OCI-LY7 (cell line): ENCODE data around the gene C20orf96. TPM values are rescaled to one million over a fixed set of nuclear protein-coding genes. Genes with fewer than 3 reads are reported as not detected.

Source experiments
- BruUV-seq: library from RNA; stranded (reverse); fragments of 400-500 nt; replicated peaks from 2 replicates; lab custom pipeline; 2021; lab: Mats Ljungman, UMichigan
- CTCF ChIA-PET: fragments of 300-600 bp; sonication (Branson Sonifier 250); formaldehyde crosslinking; loops from one replicate; lab custom pipeline; 2022; ENCODE audit warnings: antibody characterized with exemption; ENCODE audit not compliant: unreplicated experiment; lab: Charles Lee
- POLR2A ChIA-PET: fragments of 300-600 bp; sonication (Branson Sonifier 250); formaldehyde crosslinking; loops from one replicate; lab custom pipeline; 2022; ENCODE audit warnings: antibody characterized with exemption; lab: Charles Lee
- DNase-seq: peaks from one replicate; pipeline ENCODE4 v3.0.0-alpha.2; 2015; ENCODE audit warnings: low spot score
- H2AFZ ChIP-seq: fragments of 200-600 bp; sonication (generic), shearing (Covaris generic); 2 replicates; pipeline ENCODE4 v1.6.1; 2014; ENCODE audit warnings: mild to moderate bottlenecking, antibody characterized with exemption, low read length, moderate library complexity
- H3K27ac ChIP-seq: fragments of 200-600 bp; sonication (generic); 2 replicates; pipeline ENCODE4 v1.5.1; 2014; ENCODE audit warnings: mixed run types, low read depth, mild to moderate bottlenecking, moderate library complexity, low read length, inconsistent platforms; ENCODE audit not compliant: poor library complexity, severe bottlenecking
- H3K36me3 ChIP-seq: fragments of 200-600 bp; sonication (generic); 2 replicates; pipeline ENCODE4 v1.6.1; 2014; ENCODE audit warnings: mild to moderate bottlenecking, antibody characterized with exemption, low read length, moderate library complexity, mixed read lengths; ENCODE audit not compliant: insufficient read depth
- H3K4me1 ChIP-seq: fragments of 200-600 bp; sonication (generic); 2 replicates; pipeline ENCODE4 v1.5.1; 2014; ENCODE audit warnings: mild to moderate bottlenecking, low read length; ENCODE audit not compliant: insufficient read depth, poor library complexity, severe bottlenecking
- H3K4me2 ChIP-seq: fragments of 200-600 bp; sonication (generic); 2 replicates; pipeline ENCODE4 v1.6.1; 2014; ENCODE audit warnings: mild to moderate bottlenecking, low read length
- H3K4me3 ChIP-seq: fragments of 200-600 bp; sonication (generic); 2 replicates; pipeline ENCODE4 v1.5.1; 2014; ENCODE audit warnings: mild to moderate bottlenecking, low read depth, low read length; ENCODE audit not compliant: poor library complexity, severe bottlenecking
- H3K79me2 ChIP-seq: fragments of 200-600 bp; sonication (generic); 2 replicates; pipeline ENCODE4 v1.6.1; 2016; ENCODE audit warnings: low read depth, mild to moderate bottlenecking, low read length, moderate library complexity, mixed read lengths; ENCODE audit not compliant: insufficient read depth
- H3K9me2 ChIP-seq: fragments of 200-600 bp; sonication (generic); 2 replicates; pipeline ENCODE4 v1.6.1; 2016; ENCODE audit warnings: mild to moderate bottlenecking, low read length, mixed read lengths; ENCODE audit not compliant: insufficient read depth
- H3K9me3 ChIP-seq: fragments of 200-600 bp; sonication (generic); 2 replicates; pipeline ENCODE4 v1.6.1; 2014; ENCODE audit warnings: mild to moderate bottlenecking, mixed run types, low read length, mixed read lengths
- H4K20me1 ChIP-seq: fragments of 200-600 bp; sonication (generic); 2 replicates; pipeline ENCODE4 v1.6.1; 2014; ENCODE audit warnings: mild to moderate bottlenecking, antibody characterized with exemption, low read length, moderate library complexity, mixed read lengths; ENCODE audit not compliant: insufficient read depth
- EZH2phosphoT487 ChIP-seq: fragments of 200-600 bp; sonication (generic); IDR thresholded peaks from 2 replicates; pipeline ENCODE4 v1.6.1; 2018; ENCODE audit warnings: low read depth, borderline replicate concordance, mild to moderate bottlenecking, mixed run types, antibody characterized with exemption, low read length, moderate library complexity, mixed read lengths
- intact Hi-C: fragments of 100-400 bp; cut with micrococcal nuclease; formaldehyde crosslinking; loops from one replicate; pipeline ENCODE4 v1.10.0; 2022; ENCODE audit not compliant: unreplicated experiment
- total RNA-seq, 2 experiments: library from RNA; depleted of rRNA in 1 of 2; stranded (reverse); fragments of >200 nt in 1 of 2; shearing (Covaris generic) in 1 of 2; gene quantifications; 2 replicates each; pipeline ENCODE4 v1.2.3, GENCODE V29; 2014 to 2022
- TF ChIP-seq, protein P1 (sequence below): fragments of 200-600 bp; sonication (generic); conservative IDR thresholded peaks from 2 replicates; pipeline ENCODE4 v1.5.1; 2014; ENCODE audit warnings: mild to moderate bottlenecking, antibody characterized with exemption, low read length, moderate library complexity, mixed read lengths

The C20orf96 gene
- total RNA-seq, 2 experiments from 2014 or later = 2.6 to 13.1 TPM

DNA sequence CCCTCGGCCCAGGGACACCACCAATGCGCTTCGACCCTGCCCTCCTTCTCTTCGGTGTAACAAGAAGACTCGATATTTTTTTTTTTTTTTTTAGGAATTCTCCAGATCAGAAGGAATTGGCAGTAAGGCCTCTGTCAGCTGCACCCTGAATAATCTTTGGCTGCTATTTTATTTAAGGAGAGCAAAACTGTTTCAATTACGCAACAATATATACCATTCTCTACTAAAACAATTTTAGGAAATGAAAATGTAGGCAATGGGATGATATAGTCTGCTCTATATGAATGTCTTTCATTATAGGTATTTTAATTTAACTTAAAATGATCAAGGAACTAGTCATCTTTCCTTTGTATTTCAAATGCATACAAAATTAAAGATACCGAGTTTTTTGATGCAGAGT lies 20.1 kb upstream of the C20orf96 start:
- no TSS peak for BruUV-seq
- TF ChIP-seq, protein P1, sequence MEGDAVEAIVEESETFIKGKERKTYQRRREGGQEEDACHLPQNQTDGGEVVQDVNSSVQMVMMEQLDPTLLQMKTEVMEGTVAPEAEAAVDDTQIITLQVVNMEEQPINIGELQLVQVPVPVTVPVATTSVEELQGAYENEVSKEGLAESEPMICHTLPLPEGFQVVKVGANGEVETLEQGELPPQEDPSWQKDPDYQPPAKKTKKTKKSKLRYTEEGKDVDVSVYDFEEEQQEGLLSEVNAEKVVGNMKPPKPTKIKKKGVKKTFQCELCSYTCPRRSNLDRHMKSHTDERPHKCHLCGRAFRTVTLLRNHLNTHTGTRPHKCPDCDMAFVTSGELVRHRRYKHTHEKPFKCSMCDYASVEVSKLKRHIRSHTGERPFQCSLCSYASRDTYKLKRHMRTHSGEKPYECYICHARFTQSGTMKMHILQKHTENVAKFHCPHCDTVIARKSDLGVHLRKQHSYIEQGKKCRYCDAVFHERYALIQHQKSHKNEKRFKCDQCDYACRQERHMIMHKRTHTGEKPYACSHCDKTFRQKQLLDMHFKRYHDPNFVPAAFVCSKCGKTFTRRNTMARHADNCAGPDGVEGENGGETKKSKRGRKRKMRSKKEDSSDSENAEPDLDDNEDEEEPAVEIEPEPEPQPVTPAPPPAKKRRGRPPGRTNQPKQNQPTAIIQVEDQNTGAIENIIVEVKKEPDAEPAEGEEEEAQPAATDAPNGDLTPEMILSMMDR = no peak
- TF ChIP-seq EZH2phosphoT487 = no peak
- Histone ChIP-seq H3K4me1 (peaks cover 17% of the 10 kb centered on the region), H3K4me2 (peak overlapping the region; percentile 81), H2AFZ (peak overlapping the region; percentile 98), H3K4me3 (peak overlapping the region; percentile 66), H3K9me2 (no peaks in the 10 kb centered on the region), H3K79me2 (no peaks in the 10 kb centered on the region), H3K27ac (no peak overlapping the region), H4K20me1 (no peaks in the 10 kb centered on the region), H3K9me3 (no peaks in the 10 kb centered on the region), H3K36me3 (no peaks in the 10 kb centered on the region)
- ChIA-PET POLR2A (interaction anchor here (0.6 to 1.7 kb wide), 6 partner anchors 10 to 339 kb away, joined by 3 to 12 read pairs (median 4); partner anchors contain the start of gene SOX12), CTCF (interaction anchor here (0.6 to 1.9 kb wide), 5 partner anchors 11 to 53 kb away, joined by 3 to 8 read pairs (median 4); partner anchors contain the start of genes DEFB132 and SOX12)
- intact Hi-C loops = loop anchor here (1.0 kb wide), 1 partner anchor 14 kb away; no protein-coding TSS in a partner anchor
- no peak for DNase-seq

DNA sequence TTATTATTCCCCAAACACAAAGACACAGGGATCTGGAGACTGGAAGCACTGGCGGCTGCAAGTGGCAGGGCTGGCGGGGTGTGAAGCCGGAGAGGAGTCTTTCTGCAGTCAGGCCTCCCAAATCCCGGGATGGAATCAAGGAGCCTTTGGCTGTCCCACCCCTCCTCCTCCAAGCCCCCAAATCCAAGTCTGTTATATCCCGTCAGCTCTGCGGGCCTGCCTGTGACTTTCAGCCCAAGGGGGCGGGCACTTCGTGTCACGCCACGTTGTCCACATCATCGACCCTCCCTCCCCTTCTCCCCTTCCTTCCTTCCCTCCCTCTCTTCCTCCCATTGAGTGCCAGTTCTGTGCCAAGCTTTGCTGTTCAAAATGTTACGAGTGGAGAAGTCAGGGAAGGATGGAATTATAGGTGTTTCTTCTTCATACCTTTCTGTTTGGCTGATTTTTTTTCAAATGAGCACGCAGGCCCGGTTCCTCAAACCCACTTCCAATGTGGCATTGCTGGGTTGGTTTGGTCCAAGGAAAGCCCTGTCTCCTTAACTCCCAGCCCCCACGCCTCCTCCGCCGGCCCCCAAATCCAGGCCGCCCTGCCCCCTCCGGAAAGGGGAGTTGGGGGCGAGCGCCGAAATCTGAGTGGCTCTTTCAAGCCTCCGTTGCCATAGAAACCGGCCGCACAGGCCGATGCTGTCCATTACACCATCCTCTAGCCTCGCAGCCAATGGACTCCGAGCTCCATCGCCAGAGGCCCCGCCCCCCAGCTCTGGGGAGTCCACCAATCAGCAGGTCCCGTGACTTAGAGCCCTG lies 19.5 kb upstream of the C20orf96 start:
- intact Hi-C loops = loop anchor here (1.0 kb wide), 1 partner anchor 14 kb away; no protein-coding TSS in a partner anchor
- no peaks in the 10 kb centered on the region for H3K79me2 ChIP-seq
- ChIA-PET CTCF (interaction anchor here (0.6 to 1.9 kb wide), 5 partner anchors 11 to 52 kb away, joined by 3 to 8 read pairs (median 4); partner anchors contain the start of genes DEFB132 and SOX12), POLR2A (interaction anchor here (0.6 to 1.7 kb wide), 7 partner anchors 9 to 340 kb away, joined by 3 to 12 read pairs (median 4); partner anchors contain the start of gene SOX12)
- H2AFZ ChIP-seq = peak overlapping the region; percentile 98
- H3K27ac ChIP-seq = no peak overlapping the region
- no peak for TF ChIP-seq EZH2phosphoT487
- TF ChIP-seq, protein P1 = no peak
- H3K9me3 ChIP-seq = no peaks in the 10 kb centered on the region
- no peaks in the 10 kb centered on the region for H3K36me3 ChIP-seq
- H3K4me2 ChIP-seq = peak overlapping the region; percentile 81
- peak overlapping the region; percentile 66 for H3K4me3 ChIP-seq
- DNase-seq = peak; percentile 98
- H4K20me1 ChIP-seq = no peaks in the 10 kb centered on the region
- no peaks in the 10 kb centered on the region for H3K9me2 ChIP-seq
- H3K4me1 ChIP-seq = peaks cover 17% of the 10 kb centered on the region
- no TSS peak for BruUV-seq
